Tibial nerve (tissue), 4 donors: ENCODE measurements around the gene DENND5B. TPM values are rescaled to one million over a fixed set of nuclear protein-coding genes. Genes with fewer than 3 reads are reported as not detected.

Source experiments
- DNase-seq, 2 donors: peaks; one replicate each; pipeline ENCODE4 v3.0.0-alpha.2; 2019; ENCODE audit warnings: low spot score in 2 of 2
- H3K27ac ChIP-seq, 4 donors: fragments of 200-600 bp; sonication (generic) in 3 of 4; one replicate each; pipeline ENCODE4 v1.5.1; 2017 to 2019; ENCODE audit warnings: mild to moderate bottlenecking in 1 of 4
- H3K27me3 ChIP-seq, 2 donors: fragments of 200-600 bp; sonication (generic) in 1 of 2; one replicate each; pipeline versions ENCODE4 v1.5.1 to v1.6.0; 2017 to 2019
- H3K36me3 ChIP-seq, 3 donors: fragments of 200-600 bp; sonication (generic); one replicate each; pipeline ENCODE4 v1.5.1; 2018 to 2019
- H3K4me1 ChIP-seq, 4 donors: fragments of 200-600 bp; sonication (generic) in 3 of 4; one replicate each; pipeline ENCODE4 v1.5.1; 2017 to 2019
- H3K4me3 ChIP-seq, 4 donors: fragments of 200-600 bp; sonication (generic) in 3 of 4; one replicate each; pipeline ENCODE4 v1.5.1; 2017 to 2019; ENCODE audit warnings: mild to moderate bottlenecking in 1 of 4, moderate library complexity in 1 of 4
- H3K9me3 ChIP-seq, 4 donors: fragments of 200-600 bp; sonication (generic) in 3 of 4; one replicate each; pipeline ENCODE4 v1.5.1; 2017 to 2019
- EP300 ChIP-seq, 2 donors: sonication (generic); formaldehyde crosslinking; IDR thresholded peaks; one replicate each; pipeline ENCODE4 v1.6.1; 2017; ENCODE audit warnings: antibody characterized with exemption in 2 of 2, mild to moderate bottlenecking in 1 of 2
- POLR2A ChIP-seq, 2 donors: fragments of 450-650 bp; IDR thresholded peaks; one replicate each; pipeline ENCODE4 v1.6.1; 2017; ENCODE audit warnings: antibody characterized with exemption in 2 of 2, mild to moderate bottlenecking in 2 of 2, moderate library complexity in 2 of 2
- WGBS, 2 donors: methylation state at CpG; one replicate each; pipeline ENCODE4 v1.1.5; 2018; 5-methylcytosine and 5-hydroxymethylcytosine counted together
- total RNA-seq, 4 donors: library from RNA; depleted of rRNA; stranded (reverse); fragments of >200 nt; gene quantifications; one replicate each; pipeline ENCODE4 v1.1.0, GENCODE V29; 2016
- TF ChIP-seq, protein P1 (sequence below), 5 experiments: fragments of 200-600 bp in 3 of 5; fragments of 450-650 bp in 2 of 5; sonication (generic) in 3 of 5; IDR thresholded peaks; one replicate each; pipeline ENCODE4 v1.5.1; 2016 to 2019; ENCODE audit warnings: antibody characterized with exemption in 5 of 5, mild to moderate bottlenecking in 3 of 5, moderate library complexity in 2 of 5

Gene DENND5B
- total RNA-seq, 4 donors from 2014 or later, result 22.6 to 55.7 (median 42.8) TPM

DNA sequence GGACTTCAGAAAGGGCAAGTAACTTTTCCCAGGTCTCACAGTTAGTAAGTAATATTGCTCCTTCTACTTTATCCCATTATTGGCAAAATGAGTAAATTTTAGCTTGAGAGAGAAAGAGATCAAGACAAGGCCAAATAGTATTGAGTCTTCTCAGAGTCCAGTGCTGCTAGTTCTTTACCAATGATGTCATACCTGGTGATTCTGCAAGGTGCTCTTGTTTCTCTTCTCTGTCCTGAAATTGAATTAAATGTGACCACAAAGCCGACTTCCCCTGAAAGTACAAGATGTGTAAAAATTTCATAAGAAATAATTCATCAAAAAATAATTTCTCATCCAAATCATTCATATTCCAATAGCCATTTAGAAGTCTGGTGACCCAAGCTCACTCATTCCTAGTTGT is 167.5 kb downstream of the DENND5B start:
- Histone ChIP-seq H3K27ac (no peak overlapping the region), H3K4me3 (no peak overlapping the region), H3K36me3 (peaks cover 0 to 52% (median 0%) of the 10 kb centered on the region in 3 donors), H3K4me1 (no peaks in the 10 kb centered on the region), H3K27me3 (no peaks in the 10 kb centered on the region), H3K9me3 (no peaks in the 10 kb centered on the region)
- no peak for DNase-seq
- WGBS, 2 donors, result 92 to 98% methylated on average over 1 of the region's 1 CpG
- TF ChIP-seq, protein P1, sequence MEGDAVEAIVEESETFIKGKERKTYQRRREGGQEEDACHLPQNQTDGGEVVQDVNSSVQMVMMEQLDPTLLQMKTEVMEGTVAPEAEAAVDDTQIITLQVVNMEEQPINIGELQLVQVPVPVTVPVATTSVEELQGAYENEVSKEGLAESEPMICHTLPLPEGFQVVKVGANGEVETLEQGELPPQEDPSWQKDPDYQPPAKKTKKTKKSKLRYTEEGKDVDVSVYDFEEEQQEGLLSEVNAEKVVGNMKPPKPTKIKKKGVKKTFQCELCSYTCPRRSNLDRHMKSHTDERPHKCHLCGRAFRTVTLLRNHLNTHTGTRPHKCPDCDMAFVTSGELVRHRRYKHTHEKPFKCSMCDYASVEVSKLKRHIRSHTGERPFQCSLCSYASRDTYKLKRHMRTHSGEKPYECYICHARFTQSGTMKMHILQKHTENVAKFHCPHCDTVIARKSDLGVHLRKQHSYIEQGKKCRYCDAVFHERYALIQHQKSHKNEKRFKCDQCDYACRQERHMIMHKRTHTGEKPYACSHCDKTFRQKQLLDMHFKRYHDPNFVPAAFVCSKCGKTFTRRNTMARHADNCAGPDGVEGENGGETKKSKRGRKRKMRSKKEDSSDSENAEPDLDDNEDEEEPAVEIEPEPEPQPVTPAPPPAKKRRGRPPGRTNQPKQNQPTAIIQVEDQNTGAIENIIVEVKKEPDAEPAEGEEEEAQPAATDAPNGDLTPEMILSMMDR (IDR thresholded peaks at IDR 0.05), result no peak
- TF ChIP-seq EP300 (IDR thresholded peaks at IDR 0.05) (no peak), POLR2A (IDR thresholded peaks at IDR 0.05) (no peak)

DNA sequence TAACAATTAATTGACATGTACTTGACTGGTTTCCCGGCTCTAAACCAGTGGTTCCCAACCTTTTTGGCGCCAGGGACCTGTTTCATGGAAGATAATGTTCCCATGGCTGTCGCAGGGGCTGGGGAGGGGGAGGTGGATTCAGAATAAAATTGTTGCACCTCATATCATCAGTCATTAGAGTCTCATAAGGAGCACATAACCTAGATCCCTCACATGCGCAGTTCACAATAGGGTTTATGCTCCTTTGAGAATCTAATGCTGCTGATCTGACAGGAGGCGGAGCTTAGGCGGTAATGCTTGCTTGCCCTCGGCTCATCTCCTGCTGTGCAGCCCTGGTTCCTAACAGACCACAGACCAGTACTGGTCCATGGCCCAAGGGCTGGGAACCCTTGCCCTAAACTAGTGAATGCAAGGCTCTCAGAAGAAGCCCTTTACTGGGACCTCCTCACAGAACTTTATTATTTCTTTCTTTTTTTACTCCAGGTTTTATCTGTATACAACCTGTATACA is 178.6 kb downstream of the DENND5B start:
- Histone ChIP-seq H3K9me3 (no peaks in the 10 kb centered on the region), H3K36me3 (peaks cover 0 to 62% (median 4%) of the 10 kb centered on the region in 3 donors)
- 82 to 92% methylated on average over 7 of the region's 7 CpGs for WGBS, 2 donors

DNA sequence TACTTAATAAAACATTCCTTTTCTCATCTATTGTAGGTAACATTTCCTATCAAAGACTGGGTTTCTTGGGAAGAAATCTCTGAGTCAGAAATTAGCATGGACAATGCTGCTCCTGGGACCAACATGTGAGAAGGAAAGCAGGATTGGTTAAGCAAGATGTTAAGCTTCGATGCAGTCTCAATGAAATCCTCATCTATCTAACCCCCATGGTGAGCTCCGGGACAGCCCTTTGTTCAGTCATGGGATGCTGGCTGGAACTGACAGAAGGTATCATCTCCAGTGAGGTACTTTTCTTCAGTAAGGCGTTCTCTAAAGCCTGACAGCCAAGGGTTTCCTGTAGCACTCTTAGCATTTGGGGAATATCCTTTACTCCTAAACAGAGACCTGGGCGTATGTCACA is 182.2 kb downstream of the DENND5B start:
- no peaks in the 10 kb centered on the region for H3K4me1 ChIP-seq
- H3K27ac ChIP-seq, result no peak overlapping the region
- H3K36me3 ChIP-seq, result peaks cover 0 to 31% (median 4%) of the 10 kb centered on the region in 3 donors
- H3K27me3 ChIP-seq, result no peaks in the 10 kb centered on the region
- DNase-seq, result no peak
- TF ChIP-seq EP300 (IDR thresholded peaks at IDR 0.05), result no peak
- no peak for TF ChIP-seq POLR2A (IDR thresholded peaks at IDR 0.05)
- TF ChIP-seq, protein P1 (IDR thresholded peaks at IDR 0.05), result no peak
- WGBS, 2 donors, result 86 to 87% methylated on average over 4 of the region's 4 CpGs
- no peak overlapping the region for H3K4me3 ChIP-seq
- no peaks in the 10 kb centered on the region for H3K9me3 ChIP-seq

More for the DNA sequence above, 178.6 kb downstream of the DENND5B start:
- no peak for DNase-seq
- H3K27me3 ChIP-seq, result no peaks in the 10 kb centered on the region
- TF ChIP-seq, protein P1 (IDR thresholded peaks at IDR 0.05), result no peak
- no peak for TF ChIP-seq EP300 (IDR thresholded peaks at IDR 0.05)
- H3K4me3 ChIP-seq, result no peak overlapping the region
- no peak overlapping the region for H3K27ac ChIP-seq
- no peaks in the 10 kb centered on the region for H3K4me1 ChIP-seq

DNA sequence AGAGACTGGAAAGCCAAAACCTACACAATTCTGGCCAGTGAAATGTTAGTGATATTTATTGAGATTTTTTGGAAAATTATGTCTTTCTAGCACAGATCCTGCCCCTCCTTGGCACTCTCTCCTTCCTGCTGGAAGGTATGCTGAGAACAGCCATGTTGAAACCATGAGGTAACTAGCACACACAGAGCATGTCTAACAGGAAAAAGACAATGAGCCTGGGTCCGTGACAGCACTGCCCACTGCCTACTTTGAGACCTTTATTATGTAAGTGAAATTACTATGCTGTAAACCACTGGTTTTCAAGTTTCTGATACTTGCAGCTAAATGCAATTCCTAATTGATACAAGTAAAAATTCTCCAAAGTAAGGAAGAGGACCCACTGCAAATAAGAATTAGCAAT is 183.4 kb downstream of the DENND5B start:
- Histone ChIP-seq H3K36me3 (peaks cover 0 to 19% (median 0%) of the 10 kb centered on the region in 3 donors), H3K27ac (no peak overlapping the region), H3K4me3 (no peak overlapping the region), H3K4me1 (no peaks in the 10 kb centered on the region), H3K27me3 (no peaks in the 10 kb centered on the region), H3K9me3 (no peaks in the 10 kb centered on the region)
- WGBS, 2 donors, result 85 to 89% methylated on average over 1 of the region's 1 CpG
- TF ChIP-seq POLR2A (IDR thresholded peaks at IDR 0.05), result no peak
- no peak for TF ChIP-seq EP300 (IDR thresholded peaks at IDR 0.05)
- TF ChIP-seq, protein P1 (IDR thresholded peaks at IDR 0.05), result no peak
- no peak for DNase-seq

DNA sequence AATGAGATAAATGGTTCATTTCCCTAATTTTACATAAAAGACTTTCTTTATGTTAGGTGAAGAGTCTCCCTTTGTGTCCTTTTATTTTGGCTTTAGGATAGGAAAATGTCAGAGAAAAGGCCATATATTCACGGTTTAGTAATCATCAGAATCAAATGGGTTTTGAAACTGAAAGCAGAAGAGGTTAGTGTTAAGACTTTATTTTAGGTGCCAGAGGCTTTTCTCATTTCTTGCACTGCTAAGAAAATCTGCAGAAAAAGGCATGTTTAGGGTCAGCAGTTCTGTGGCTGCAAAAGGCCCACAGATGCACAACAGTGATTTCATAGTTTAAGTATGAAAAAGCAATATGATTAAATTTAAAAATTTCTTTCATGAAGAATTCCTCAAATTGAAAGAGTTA is 184.6 kb downstream of the DENND5B start:
- no peak overlapping the region for H3K4me3 ChIP-seq
- no peak for DNase-seq
- no peak overlapping the region for H3K27ac ChIP-seq
- H3K9me3 ChIP-seq, result no peaks in the 10 kb centered on the region
- H3K36me3 ChIP-seq, result peaks cover 0 to 17% (median 0%) of the 10 kb centered on the region in 3 donors
- TF ChIP-seq POLR2A (IDR thresholded peaks at IDR 0.05), result no peak
- no peak for TF ChIP-seq EP300 (IDR thresholded peaks at IDR 0.05)
- TF ChIP-seq, protein P1 (IDR thresholded peaks at IDR 0.05), result no peak
- H3K4me1 ChIP-seq, result no peaks in the 10 kb centered on the region
- WGBS, 2 donors, result 21 to 24% methylated on average over 1 of the region's 1 CpG
- H3K27me3 ChIP-seq, result no peaks in the 10 kb centered on the region
